Activated naive CD8-positive, alpha-beta T cell treated with anti-CD3 and anti-CD28 coated beads, Interleukin-2, amount 50 U/mL, for 16 hours (primary cell): ENCODE results near the gene ISLR2.

ENCODE experiments used
- DNase-seq: peaks from one replicate; pipeline ENCODE4 v3.0.0-alpha.2; 2020; ENCODE audit warnings: low read depth, low spot score

Gene ISLR2

GRCh38 chr15:74176262-74177214 lies 46.2 kb downstream of the ISLR2 start:
- no peak for DNase-seq

GRCh38 chr15:74178326-74179100 lies 48.1 kb downstream of the ISLR2 start:
- no peak for DNase-seq

GRCh38 chr15:74179101-74179841 lies 48.9 kb downstream of the ISLR2 start:
- no peak for DNase-seq

GRCh38 chr15:74179983-74180880 lies 49.8 kb downstream of the ISLR2 start:
- DNase-seq = no peak

DNA sequence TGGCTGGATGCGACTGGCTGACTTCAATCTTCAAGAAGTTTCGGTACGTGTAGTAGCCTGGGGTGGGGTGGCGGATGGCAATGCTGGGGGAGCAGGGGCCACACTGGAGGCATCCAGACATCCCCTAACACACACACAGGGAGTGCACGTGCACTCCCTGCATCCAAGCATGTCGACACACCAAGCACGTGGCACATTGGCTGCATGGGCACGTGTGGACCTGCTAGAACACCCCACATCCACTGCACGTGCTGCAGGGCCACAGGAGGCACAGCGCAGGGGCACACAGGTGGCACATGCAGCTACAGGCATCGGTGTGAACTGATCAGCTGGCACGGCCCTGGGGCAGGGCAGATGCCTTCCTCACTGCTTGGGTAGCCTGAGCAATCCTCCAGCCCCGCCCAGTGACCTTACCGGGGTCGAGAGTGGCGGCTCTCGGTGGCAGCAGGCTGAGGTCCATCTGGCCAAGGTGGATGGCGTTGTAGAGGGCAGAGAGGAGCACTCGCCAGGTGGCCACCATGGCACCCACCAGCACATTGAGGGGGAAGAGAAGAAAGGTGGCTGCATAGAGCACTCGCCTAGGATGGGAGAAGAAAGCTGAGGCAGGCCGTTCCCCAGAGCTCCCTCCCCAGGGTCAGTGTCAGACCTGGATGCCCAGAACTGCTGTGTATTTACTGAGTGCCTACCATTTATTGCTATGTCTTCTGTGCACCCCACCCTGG lies 50.7 kb downstream of the ISLR2 start:
- no peak for DNase-seq

- DNase-seq = no peak
Measured at GRCh38 chr15:74182131-74182530, 51.7 kb downstream of the ISLR2 start.

DNA sequence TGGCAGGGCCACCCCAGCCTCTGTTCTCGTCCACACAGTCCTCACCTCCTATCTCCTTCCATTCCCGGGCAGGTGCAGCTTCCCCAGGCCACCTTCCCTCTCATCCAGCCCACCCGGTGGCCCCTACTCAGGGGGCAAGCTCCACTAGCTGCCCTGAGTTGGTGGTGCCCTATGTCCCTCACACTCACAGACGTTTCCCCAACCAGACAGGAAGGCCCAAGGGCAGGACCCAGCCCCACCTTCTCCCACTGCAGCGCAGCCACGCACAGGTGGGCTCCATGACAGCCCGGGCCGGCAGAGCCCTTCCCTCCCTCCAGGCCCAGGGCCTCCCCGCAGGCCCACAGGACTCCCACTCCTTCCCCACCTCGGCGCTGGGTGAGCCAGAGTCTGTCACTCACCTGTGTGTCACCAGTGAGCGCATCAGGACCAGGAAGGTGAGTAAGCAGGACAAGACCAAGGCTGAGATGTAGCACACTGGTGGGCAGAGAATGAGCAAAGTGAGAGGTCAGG lies 54.3 kb downstream of the ISLR2 start:
- DNase-seq = no peak

DNA sequence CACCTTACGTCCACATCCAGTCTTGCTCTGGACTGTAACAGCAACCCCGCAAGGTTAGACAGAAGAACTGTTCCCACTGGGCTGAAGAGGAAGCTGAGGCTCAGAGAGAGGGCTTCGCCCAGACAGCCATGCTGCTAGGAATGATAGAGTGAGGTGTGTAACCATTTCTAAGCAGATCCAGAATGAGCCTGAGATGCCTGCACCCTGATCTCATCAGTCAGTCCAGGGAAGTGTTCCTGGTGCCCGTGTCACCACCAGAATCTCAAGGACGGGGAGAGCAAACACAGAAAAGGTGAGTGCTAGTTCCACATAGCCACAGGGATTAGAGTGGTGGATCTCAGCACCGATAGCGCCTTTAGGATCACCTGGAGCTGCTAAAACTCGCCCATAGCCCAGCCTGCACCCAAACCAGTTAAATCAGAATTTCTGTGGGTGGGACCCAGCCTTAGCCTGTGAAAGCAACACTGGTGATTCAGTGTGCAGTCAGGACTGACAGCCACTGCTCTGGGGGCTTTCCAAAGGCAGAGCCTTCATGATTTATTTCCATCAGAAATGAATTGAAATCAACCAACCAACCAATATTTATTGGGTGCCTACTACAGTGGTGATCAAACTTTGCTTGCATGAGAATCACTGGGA lies 55.4 kb downstream of the ISLR2 start:
- DNase-seq = no peak
